GM18873 (cell line): ENCODE data around the gene MAP2K3.

ENCODE experiments used
- ATAC-seq: cut with Tn5 transposase; IDR thresholded peaks from one replicate; pipeline ENCODE4 v1.9.1; 2021; ENCODE audit warnings: mild to moderate bottlenecking, moderate library complexity, moderate number of reproducible peaks; ENCODE audit not compliant: unreplicated experiment, low FRiP score

MAP2K3 gene

DNA sequence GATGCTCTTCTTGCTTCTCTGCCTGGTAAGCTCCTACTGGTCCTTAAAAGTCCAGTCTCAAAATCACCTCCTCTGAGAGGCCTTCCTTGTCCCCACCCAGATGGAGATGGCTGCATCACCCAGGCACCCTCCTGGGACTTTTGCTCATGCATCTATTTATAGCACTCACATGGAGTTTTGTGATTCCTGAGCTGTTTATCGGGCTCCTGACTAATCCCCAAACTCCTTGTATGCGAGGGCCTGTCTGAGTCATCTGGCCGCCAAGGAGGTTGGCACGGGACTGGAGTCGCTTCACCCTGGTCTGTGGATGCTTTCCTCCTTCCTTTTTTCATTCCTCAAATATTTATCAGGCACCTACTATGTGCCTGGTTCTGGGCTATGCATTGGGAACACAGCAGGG, 2.3 kb upstream of the MAP2K3 start:
- ATAC-seq = no peak

DNA sequence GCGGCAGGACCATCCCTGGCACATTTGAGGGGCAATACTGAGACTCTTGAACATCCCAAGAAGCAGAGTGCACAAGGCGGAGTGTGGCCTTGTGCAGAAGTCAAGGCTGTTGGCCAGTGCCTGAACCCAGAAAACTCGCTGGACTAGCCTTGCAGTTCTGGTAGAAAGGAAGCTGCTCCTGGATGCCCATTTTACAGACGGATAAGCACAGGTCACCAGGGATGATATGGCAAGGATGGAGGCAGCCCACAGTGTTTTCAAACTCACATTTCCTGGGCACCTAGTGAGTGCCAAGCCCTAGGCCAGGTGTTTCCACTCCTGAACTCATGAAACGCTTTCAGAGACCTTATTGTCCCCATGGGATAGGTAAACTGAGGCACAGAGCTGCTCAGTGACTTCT, 1.7 kb upstream of the MAP2K3 start:
- ATAC-seq = no peak

DNA sequence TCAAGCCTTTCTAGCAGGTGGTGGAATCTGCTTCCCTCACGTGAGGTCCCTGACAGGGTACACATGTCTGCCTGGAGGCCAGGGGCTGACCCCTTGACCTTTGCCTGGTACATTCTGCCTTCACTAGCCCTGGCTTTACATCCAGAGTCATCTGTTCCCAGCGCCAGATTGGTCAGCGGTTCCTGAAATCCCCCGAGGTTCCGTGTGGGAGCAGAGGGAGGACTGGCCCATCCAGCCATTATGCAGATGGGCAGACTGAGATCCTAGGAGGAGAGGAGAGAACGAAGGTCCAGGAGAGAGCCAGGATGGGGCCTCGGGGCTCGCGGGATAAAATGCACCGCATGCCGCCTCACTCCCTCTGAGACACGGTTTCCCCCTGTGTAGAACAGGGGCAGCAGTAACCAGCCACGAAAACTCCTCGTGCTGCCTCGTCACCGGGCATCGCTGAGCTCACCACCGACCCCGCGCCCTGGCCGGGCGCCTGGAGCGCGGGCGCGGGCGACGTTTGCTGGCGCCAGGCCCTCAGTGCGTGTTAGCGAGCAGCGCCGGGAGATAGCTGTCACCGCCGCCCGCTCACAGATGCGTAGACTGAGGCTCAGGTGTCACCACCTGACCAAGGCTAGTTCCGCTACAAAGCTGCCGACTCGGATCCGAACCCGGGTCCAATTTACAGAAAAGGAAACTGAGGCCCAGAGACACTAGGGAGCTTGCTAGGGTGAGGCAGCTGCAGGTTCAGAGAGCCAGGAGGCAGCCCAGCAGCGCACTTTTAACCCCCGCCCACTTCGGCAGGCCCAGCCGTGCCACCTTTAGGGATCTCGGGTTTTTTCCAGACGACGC, 811 bp upstream of the MAP2K3 start:
- ATAC-seq = peak; percentile 6

DNA sequence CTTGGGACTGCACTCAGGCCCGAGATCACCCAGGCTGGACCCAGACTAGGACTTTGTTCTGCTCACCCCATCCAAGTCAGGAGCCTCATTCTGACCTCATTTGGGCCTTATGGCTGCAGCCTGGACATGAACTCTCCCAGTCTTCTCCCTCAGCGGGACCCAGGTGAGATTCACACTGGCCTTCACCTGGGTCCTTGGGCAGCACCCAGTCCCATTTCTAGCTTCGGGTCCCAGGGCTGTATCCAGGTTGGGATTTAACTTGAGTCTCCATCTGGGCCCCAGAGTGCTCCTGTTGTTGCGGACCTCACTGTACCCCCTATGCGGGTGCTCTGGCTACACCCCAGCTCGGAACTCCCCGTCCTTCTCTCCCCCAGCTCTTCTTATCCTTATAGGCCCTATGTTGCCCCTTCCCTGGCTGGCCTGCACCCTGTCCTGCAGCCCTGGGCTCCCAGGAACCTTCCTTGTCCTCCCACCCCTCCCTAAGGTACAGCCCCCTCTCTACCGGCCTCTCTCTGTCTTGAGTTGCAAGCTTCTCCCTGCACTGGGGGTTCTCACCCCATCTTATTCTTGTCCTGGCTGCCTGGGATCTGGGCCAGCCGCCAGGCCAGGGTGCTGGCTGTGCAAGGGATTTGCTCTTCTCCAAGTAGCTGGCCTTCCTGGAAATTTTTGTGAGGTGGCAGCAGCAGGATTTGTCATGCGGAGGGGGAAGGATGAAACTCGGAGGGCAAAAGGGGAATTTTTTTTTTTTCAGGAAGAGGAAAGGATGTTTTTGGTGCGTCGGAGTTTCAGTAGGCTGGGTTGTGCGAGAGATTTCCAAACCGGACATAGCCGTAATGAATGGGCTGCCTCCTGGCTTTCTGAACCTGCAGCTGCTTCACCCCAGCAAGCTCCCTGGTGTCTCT, 904 bp downstream of the MAP2K3 start:
- ATAC-seq = no peak

DNA sequence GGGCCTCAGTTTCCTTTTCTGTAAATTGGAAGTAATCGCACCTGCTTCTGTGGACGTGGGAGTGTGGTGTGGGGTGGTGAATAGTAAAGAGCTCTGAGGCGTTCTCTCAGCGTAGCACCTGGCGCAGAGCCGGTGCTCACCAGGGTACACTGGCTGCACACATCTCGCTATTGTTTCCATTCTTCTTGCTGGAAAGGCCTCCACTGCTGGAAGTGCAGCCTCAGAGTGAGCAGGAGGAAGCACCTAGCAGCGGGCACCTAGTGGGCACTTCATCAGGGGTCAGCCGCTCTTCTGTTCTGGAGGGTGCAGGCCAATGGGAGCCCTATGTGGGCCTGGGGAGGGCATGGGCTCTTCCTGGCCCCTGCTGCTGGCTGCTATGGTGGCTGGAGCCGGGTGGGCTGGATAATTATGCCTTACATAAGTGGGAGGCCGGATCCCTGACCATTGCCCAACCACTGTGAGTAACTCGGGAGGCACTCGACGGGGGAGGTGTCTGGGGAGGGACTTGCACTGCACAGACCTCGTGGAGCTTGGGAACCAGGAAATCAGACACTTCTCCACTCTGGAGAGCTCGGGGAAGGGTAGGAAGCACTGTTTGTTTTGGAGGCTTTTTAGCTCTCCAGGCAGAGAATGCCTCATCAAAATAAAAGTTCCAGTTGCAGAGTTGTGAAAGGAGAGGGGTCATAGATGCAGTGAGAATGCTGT, 1.7 kb downstream of the MAP2K3 start:
- no peak for ATAC-seq

DNA sequence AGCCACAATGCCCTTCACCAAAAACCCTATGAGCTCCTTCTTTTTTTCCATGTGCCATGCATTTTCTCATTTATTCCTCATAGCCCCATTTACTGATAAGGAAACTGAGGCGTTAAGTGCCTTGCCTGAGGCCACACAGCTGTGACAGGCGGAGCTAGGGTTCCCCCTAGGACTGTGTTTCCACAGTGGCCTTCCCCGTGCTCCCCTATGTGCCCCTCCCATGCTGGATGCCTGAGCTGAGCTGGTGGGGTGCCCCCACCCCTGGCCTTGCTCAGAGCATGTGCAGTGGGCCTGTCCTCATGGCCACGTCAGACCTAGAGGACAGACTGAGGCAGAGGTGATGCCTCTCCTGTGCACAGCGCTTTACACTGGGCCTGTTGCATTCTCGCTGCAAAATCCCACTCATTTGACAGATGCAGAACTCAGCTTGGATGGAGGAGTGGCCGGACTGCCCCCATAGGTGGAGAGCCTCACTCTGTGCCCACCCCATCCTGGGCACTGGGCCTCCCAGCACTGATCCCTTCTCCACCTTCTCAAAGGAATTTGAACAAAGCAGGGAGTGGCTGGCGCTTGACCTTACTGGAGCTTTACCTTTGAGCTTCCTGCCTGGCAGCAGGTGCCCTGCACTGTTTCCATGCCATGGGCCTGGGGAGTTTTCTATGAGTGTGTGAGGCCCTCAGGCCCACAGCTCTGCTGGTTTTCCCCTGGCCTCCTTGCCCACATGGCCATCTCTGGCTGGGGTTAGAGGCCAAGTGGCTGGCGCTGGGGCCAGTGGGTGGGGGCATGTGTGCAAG, 2.6 kb downstream of the MAP2K3 start:
- ATAC-seq = no peak

DNA sequence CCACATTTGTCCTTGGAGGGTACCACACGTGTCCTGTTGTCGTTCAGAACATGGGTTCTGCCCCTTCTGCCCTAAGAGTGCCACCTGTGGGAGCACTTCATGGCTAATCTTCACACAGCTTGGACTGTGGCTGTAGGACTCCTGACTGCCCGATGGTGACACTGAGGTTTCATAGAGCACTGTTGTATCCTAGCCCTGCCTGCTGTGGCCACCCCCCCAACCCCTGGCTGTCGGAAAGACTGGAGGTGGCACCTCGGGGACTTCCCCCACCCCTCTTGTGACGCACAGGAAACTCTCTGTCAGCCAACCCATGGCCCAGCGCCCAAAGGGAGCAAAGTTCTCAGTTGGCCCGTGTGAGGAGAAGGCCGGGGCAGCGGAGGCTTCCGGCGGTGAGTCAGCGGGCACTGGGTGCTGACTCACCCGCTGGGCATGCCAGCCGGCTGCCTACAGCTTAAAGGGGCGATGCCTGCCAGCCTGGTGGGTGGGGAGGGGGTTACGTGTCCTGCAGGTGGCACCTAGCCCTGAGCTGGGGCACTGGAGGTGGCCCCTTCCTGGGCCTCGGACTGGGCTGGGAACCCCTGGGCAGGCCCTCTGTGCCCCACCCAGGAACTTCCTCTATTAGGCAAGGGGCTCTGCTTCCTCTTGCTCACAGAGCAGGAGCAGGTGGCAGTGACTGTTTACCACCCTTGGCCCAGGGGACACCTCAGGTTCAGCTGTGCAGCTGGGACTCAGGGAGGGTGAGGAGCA, 3.4 kb downstream of the MAP2K3 start:
- ATAC-seq = peak; percentile 24

DNA sequence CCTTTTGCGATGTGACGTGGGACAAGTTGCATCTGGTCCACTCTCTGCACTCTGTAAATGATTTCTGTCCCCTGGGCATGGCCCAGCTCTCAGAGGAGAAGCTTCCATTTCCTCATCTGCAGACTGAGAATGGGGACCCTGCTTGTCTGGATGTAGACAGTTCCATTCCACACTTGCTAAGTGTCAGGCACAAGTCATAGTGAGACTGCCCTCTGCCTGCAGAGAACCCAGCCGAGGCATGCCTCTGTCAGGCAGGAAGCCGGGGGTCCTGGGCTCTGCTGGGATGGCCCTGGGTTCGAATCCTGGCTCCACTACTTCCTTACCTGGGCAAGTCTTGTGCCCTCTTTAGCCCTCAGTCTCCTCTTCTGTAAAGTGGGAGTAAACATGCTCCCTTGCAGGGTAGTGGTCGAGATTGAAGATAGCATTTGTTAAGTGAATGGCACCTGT, 4.1 kb downstream of the MAP2K3 start:
- peak; percentile 19 for ATAC-seq

DNA sequence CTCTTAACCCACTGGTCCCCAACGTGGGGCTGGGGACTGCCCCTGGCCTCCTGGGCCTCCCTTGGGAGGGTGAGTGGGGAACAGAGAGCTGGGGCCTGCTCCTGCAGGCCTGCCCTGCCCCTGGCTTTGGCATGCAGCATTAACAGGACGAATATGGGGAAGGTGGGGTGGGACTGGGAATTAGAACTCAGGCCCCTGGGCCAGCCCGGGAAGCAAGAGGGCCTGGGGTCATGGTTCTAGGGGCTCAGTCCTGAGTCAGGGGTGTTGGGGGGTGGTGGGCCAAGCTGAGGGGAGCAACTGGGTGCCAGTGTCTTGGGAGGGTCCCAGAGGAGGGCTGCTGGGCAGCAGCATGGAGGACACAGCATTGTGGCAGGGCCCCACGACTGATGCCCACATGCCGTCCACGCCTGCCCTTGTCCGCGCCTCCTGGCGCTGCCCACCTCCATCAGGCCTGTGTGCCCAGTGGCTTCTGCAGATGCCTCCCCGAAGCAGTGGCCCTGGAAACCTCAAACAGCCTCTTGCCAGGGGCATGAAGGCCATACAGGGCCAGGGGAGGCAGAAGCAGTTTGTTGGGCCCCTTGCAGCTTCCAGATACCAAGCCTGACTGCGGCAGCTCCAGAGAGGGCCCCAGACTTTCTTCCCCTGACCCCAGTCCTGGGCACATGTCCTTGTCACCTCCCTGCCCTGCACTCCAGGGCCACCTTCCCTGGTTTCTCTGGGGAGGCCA, 4.8 kb downstream of the MAP2K3 start:
- no peak for ATAC-seq

DNA sequence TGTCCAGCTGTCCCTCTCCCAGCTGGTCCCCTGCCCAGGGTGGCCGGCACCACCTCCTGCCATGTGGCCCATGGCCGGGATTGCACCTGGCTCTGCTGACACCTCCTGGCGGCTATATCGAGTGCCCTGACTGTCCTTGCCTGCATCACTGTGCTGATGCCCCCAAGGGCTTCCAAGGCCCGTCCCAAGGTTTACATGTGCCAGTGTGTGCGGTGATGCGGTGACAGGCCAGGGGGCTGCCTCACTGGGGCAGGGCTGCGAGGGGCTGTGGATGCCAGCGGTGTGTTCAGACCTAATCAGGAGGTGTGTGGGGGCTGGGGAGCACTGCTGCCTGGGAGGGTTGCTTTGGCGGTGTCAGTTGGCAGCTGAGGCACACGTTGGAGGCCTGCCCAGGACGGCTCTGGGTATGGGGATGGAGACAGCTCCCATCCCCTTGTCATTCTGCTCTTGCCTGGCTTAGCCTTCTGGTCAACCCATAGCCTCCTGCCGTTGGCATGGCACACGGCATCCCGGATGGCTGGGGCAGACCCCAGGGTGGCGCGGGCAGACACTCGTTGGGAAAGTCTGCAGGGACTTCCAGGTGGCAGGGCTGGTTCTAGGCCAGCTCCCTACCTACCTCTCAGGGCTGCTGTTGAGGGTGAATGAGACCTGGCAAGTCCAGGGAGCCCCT, 5.5 kb downstream of the MAP2K3 start:
- no peak for ATAC-seq

DNA sequence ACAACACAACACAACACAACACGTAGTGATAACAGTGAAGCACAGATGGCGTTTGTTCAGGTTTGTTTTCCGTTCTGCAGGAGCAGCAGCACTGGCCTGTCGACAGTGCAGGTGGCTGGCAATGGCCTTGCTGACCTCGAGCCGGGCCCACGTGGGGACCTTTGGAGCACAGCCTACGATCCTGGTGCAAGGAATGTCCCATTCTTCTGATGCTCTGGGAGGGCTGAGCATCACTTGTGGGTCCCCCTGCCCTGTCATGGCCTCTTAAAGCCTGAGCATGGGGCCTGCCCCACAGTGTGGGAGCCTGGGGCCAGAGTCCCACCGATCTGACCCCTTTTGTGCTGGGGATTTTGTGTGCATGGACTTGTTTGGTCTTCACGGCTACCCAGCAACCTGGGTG, 6.8 kb downstream of the MAP2K3 start:
- ATAC-seq = no peak

DNA sequence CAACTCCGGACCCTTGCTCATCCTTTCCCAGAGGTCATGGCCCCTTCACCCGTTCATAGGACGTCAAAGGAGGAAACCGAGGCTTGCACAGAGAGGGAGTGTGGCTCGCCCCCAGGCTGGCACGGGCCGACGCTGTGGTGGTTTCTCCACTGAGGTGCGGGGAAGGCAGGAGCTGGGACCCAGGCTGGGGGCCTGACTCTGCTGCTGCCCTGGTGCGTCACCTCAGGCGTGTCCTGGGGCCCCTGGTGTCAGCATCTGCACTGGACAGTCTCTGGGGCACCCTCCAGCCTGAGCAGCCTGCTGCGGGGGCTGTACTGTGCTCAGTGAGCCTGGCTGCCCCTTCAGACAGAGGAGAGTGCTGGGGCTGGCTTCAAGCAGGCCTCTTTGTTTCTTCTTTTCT, 7.4 kb downstream of the MAP2K3 start:
- ATAC-seq = no peak

DNA sequence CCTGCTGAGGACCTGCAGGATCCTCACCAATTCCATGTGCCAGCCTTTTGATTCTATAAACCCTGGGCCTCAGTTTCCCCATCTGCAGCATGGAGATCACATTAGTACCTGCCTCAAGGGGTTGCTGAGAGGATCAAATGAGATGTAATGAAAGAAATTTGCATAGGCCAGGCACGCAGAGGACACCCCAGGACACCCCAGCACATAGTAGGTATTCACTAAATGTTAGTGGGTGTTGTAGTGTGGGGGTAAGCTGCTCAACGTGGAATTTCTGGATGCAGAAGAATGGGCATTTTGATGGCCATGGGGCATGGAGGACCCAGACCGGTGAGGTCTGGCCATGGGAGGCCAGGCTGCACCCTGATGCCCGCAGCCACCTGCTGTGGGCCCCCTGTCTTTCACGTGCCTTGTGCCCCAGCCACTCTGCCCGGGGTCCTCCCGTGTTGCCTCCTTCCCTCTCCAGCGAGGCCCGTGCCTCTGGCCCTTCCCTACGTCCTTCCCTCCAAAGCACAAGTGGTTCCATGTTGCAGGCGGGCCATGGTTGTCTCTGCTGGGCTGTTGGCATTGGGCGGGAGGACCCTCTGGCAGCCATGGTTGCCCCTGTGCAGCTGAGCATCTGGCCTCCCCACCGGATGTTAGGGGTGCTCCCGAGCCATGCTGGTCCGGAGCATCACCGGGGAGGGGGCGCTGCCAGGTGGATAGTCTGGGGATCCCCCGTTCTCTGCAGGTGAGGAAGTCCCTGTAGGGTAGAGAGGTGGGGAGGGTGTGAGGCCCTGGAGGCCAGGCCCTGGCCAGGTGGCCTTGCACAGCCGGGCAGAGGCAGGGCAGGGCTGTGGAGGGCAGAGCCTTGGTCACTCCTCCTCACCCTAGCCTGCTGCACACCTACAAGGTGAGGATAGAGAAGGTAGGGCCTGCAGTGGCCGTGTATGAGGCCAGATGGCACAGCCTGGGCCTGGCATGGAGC, 8.6 kb downstream of the MAP2K3 start:
- no peak for ATAC-seq

DNA sequence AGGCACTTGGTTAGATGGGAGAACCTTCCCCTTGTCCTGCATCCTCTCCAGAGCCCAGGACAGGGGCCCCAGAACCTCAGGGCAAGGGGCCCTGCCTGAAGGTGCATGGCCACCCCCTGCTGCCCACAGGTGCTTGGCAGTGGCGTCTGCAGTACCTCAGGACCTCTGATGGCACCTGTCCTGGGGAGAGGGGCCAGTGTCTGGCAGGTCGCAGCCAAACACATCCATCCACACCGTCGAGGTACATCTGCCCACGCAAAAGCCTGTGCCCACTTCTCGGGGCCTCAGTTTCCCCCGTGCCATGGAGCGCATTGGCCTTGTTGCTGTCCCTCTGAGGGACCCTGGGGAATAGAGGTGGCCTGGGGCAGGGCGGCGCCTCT, 9.3 kb downstream of the MAP2K3 start:
- ATAC-seq = no peak

DNA sequence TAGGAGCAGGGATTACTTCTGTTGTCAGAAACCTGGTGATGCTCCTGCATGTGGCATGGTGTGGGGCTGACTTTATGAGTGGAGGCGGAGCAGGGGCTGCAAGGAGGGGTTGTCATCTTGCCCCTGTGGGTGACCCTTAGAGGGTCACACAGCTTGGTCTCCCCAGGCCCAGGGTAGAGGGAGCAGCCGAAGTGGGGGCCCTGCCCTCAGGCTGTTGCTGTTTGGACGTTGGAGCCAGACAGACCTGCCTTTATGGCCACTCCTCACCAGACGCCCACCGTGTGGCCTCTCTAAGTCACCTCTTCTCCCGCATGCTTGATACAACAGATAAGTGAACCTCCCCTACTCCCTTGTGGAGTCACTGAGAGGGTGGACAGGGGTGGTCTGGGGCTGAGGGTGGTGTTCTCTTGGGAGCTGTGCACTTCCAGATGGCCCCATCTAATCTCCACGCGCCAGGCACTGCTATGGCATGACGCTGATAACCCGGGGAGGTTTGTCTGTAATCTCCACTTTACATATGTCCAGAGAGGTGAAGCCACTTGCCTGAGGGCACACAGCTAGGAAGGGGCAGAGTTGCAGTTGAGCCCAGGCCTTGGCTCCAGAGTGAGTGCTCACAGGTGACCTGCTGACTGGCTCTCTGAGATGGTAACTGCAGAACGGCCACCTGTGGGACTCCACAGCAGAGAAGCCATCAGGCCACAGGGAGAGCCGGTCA, 10.0 kb downstream of the MAP2K3 start:
- ATAC-seq = no peak
